Esophagus squamous epithelium (tissue), 5 donors: ENCODE results near the gene EIF3D. TPM values are rescaled to one million over a fixed set of nuclear protein-coding genes. Genes with fewer than 3 reads are reported as not detected.

Source experiments
- DNase-seq: peaks from one replicate; lab custom pipeline; 2025; lab: John Stamatoyannopoulos, UW
- H3K27ac ChIP-seq, 4 donors: fragments of 200-600 bp; sonication (generic); one replicate each; pipeline ENCODE4 v1.5.1; 2016 to 2019; ENCODE audit warnings: mild to moderate bottlenecking in 1 of 4
- H3K27me3 ChIP-seq, 4 donors: fragments of 200-600 bp; sonication (generic); 1 replicate in 3 of 4; 2 replicates in 1 of 4; pipeline versions ENCODE4 v1.5.1 to v1.6.0; 2017 to 2021; ENCODE audit warnings: antibody characterized with exemption in 1 of 4
- H3K36me3 ChIP-seq, 3 donors: fragments of 200-600 bp; sonication (generic); one replicate each; pipeline ENCODE4 v1.5.1; 2016 to 2019
- H3K4me1 ChIP-seq, 3 donors: fragments of 200-600 bp; sonication (generic); one replicate each; pipeline ENCODE4 v1.5.1; 2017 to 2019
- H3K4me3 ChIP-seq, 4 donors: fragments of 200-600 bp; sonication (generic); 1 replicate in 3 of 4; 2 replicates in 1 of 4; pipeline ENCODE4 v1.5.1; 2016 to 2019; ENCODE audit warnings: mild to moderate bottlenecking in 2 of 4, moderate library complexity in 1 of 4
- H3K9me3 ChIP-seq, 3 donors: fragments of 200-600 bp; sonication (generic); one replicate each; pipeline ENCODE4 v1.5.1; 2016 to 2019
- CTCF ChIP-seq, 6 experiments: fragments of 450-650 bp in 4 of 6; fragments of 200-600 bp in 2 of 6; sonication (generic) in 2 of 6; IDR thresholded peaks; one replicate each; pipeline ENCODE4 v1.5.1; 2016 to 2019; ENCODE audit warnings: antibody characterized with exemption in 6 of 6, mild to moderate bottlenecking in 4 of 6, moderate library complexity in 4 of 6
- POLR2A ChIP-seq, 4 donors: fragments of 450-650 bp; IDR thresholded peaks; one replicate each; pipeline ENCODE4 v1.6.1; 2017; ENCODE audit warnings: antibody characterized with exemption in 4 of 4, mild to moderate bottlenecking in 4 of 4, moderate library complexity in 3 of 4
- WGBS, 2 donors: methylation state at CpG; one replicate each; pipeline ENCODE4 v1.1.5; 2018; 5-methylcytosine and 5-hydroxymethylcytosine counted together
- intact Hi-C: fragments of 100-400 bp; cut with DNase I; formaldehyde crosslinking; loops from one replicate; pipeline ENCODE4 v1.15.0; 2022
- total RNA-seq, 4 donors: library from RNA; depleted of rRNA; stranded (reverse); fragments of >200 nt; gene quantifications; one replicate each; pipeline ENCODE4 v1.1.0, GENCODE V29; 2016
- donor health status: DM: yes; HTN: yes; CAD: no.

The EIF3D gene, protein sequence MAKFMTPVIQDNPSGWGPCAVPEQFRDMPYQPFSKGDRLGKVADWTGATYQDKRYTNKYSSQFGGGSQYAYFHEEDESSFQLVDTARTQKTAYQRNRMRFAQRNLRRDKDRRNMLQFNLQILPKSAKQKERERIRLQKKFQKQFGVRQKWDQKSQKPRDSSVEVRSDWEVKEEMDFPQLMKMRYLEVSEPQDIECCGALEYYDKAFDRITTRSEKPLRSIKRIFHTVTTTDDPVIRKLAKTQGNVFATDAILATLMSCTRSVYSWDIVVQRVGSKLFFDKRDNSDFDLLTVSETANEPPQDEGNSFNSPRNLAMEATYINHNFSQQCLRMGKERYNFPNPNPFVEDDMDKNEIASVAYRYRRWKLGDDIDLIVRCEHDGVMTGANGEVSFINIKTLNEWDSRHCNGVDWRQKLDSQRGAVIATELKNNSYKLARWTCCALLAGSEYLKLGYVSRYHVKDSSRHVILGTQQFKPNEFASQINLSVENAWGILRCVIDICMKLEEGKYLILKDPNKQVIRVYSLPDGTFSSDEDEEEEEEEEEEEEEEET
- total RNA-seq: 100 to 1,000 TPM; 250 to 385 (median 268) TPM

DNA sequence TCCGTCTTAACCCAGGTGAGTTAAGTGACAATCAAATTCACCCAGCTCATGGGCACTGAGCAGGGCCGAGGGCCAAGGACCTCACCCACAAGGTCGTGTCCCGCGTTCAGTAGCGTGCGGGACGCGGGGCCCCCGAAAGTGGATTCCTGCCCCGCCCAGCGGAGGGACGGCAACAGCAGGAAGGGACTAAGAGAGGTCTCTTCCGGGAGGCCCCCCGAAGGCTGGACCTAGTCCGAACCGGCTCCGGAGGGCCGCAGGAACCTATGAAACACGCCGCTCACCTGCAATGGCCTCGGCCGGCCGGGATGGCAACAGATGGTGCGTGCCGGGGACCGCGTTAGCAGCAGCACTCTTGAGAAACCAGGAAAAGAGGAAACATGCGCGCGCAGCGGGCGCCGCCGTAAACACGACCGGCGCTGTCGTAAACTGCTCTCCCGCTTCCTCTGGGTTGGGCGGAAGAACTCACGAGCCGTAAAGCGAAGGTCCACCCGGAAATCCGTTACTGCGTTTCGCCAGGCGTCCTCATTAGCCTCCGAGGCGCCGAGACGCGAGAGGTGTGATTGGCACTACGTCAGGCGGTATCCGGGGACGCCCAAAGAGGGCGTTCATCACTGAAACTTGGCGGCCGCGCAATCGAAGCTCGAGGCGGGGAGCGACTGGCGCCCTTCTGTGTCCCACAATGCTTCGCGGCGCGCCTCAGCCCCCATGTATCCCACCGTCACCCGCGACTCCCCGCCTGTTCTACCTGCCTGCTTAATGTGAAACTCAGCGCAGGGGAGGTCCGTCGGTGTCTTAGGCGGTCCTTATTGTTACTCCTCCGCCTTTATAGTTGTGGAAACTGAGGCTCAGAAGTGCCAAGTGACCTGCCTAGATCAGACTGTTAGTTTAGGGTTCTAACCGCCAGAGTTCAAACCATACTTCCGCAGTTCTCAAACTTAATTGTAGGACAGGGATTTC, at the start of gene EIF3D:
EIF3D (minus strand) TSS at position 372 of the 957 bp plus-strand sequence. CDS start 3,045 bp downstream, outside the sequence.
- peak; percentile 95 for DNase-seq
- H3K27ac ChIP-seq: peak within 1 kb of the TSS; percentile 95 to 98 (median 96)
- peaks cover 9 to 34% (median 19%) of the 10 kb centered on the region in 3 donors for H3K36me3 ChIP-seq
- H3K4me1 ChIP-seq: peaks cover 10 to 33% (median 14%) of the 10 kb centered on the region in 3 donors
- TF ChIP-seq CTCF (IDR thresholded peaks at IDR 0.05) (peak in 1 of 6 experiments; percentile 11), POLR2A (IDR thresholded peaks at IDR 0.05) (peak in 2 of 4 donors; percentile 69 to 86)
- 0 to 1% methylated on average over 16 to 34 of the region's 82 CpGs for WGBS, 2 donors
- no peaks in the 10 kb centered on the region for H3K27me3 ChIP-seq
- H3K4me3 ChIP-seq: peak within 1 kb of the TSS; percentile 70 to 95 (median 76)
- H3K9me3 ChIP-seq: no peaks in the 10 kb centered on the region
- intact Hi-C loops: no loop called here

DNA sequence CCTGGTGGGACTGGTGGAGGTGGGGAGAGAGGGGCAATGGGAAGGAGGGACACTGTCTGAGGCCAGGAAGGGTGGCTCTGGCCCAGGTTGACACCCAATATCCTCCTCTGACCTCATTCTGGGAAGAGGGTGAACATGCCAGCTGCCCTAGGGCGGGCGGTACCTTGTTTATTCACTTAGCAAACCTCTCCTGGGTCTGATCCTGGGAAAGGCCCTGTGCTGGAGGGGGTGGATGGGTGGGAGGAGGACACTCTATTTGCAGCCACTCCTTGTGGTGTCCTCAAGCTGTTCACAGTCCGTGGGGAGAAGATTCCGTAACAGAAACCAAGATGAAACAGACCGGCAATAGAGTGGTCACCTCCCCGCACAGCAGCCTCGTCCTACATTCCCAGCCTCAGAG, 49.7 kb upstream of the EIF3D start:
- Histone ChIP-seq H3K27ac (no peak overlapping the region), H3K4me3 (no peak overlapping the region), H3K27me3 (peaks cover 0 to 81% (median 0%) of the 10 kb centered on the region in 4 donors), H3K4me1 (no peaks in the 10 kb centered on the region), H3K9me3 (no peaks in the 10 kb centered on the region), H3K36me3 (no peaks in the 10 kb centered on the region)
- DNase-seq: no peak
- no peak for TF ChIP-seq POLR2A (IDR thresholded peaks at IDR 0.05)
- TF ChIP-seq CTCF (IDR thresholded peaks at IDR 0.05): no peak
- intact Hi-C loops: no loop called here
- WGBS, 2 donors: 80 to 86% methylated on average over 2 to 4 of the region's 7 CpGs

DNA sequence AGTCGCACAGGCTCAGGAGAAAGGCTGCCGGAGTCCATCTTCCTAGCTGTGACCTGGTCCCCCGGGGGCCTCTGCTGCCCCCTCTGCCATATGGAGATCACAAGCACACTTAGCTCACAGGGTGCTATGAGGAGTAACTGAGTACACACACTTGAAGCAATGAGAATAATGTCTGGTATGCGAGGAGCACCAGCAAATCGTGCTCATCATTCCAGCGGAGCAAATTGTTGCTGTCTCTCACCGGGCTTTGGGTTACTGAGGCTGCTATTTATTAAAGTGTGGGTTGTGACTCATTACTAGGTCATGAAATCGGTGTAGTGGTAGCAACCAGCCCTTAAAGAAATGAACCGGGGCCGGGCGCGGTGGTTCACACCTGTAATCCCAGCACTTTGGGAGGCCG, 48.1 kb upstream of the EIF3D start:
- no peak for DNase-seq
- TF ChIP-seq POLR2A (IDR thresholded peaks at IDR 0.05): no peak
- no peak for TF ChIP-seq CTCF (IDR thresholded peaks at IDR 0.05)
- Histone ChIP-seq H3K9me3 (no peaks in the 10 kb centered on the region), H3K27ac (no peak overlapping the region), H3K4me1 (no peaks in the 10 kb centered on the region), H3K4me3 (no peak overlapping the region), H3K27me3 (peaks cover 0 to 65% (median 0%) of the 10 kb centered on the region in 4 donors), H3K36me3 (no peaks in the 10 kb centered on the region)
- intact Hi-C loops: no loop called here
- 45 to 55% methylated on average over 2 to 13 of the region's 13 CpGs for WGBS, 2 donors

- H3K27me3 ChIP-seq: peaks cover 0 to 48% (median 0%) of the 10 kb centered on the region in 4 donors
- H3K27ac ChIP-seq: no peak overlapping the region
- H3K4me3 ChIP-seq: no peak overlapping the region
- H3K4me1 ChIP-seq: peaks cover 0 to 6% (median 0%) of the 10 kb centered on the region in 3 donors
- H3K36me3 ChIP-seq: no peaks in the 10 kb centered on the region
- TF ChIP-seq CTCF (IDR thresholded peaks at IDR 0.05) (no peak), POLR2A (IDR thresholded peaks at IDR 0.05) (no peak)
- 82 to 92% methylated on average over 1 of the region's 1 CpG for WGBS, 2 donors
- no peaks in the 10 kb centered on the region for H3K9me3 ChIP-seq
- intact Hi-C loops: no loop called here
- no peak for DNase-seq
Measured at GRCh38 chr22:36574728-36575127, 45.8 kb upstream of the EIF3D start.
